Fibroblast of gingiva (primary cell): ENCODE data around the gene PSMA2.

ENCODE experiments used
- DNase-seq: peaks from one replicate; pipeline ENCODE4 v3.0.0-alpha.2; 2011; ENCODE audit warnings: low read depth

PSMA2 gene

GRCh38 chr7:42940985-42941847 is 9.2 kb upstream of the PSMA2 start:
- DNase-seq: peak; percentile 55

DNA sequence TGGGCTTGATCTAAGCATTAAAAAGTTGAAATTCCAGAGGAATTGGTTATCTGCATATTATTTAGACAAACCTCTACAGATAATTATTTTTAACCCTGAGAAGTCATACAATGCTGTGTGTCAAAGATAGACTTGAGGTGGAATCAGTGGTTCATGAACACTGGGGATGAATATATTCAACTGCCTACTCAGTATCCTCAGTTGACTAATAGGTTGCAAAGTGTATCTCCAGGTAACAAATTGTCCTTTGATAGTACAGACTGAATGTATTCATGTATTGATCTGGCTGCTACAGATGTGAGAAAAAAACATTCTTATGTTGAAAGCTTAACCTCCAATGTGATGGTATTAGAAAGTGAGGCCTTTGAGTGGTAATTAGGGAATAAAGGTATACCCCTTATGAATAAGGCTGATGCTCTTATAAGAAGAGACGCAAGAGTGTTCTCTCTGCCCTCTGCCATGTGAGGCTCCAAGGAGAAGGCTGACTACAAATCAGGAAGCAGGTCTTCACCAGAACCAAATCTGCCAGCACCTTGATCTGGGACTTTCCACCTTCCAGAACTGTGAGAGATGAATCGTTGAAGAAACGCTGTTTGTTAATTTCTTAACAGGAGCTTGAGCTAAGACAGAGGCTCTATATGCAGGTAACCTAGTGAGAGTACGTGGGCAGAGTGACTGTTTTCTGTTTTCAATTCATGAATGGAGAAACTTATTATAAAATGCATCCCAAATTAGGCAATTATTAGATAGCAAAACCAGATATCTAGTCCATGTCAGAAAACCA is 7.7 kb upstream of the PSMA2 start:
- DNase-seq: no peak

GRCh38 chr7:42935861-42936260 is 3.9 kb upstream of the PSMA2 start:
- no peak for DNase-seq

DNA sequence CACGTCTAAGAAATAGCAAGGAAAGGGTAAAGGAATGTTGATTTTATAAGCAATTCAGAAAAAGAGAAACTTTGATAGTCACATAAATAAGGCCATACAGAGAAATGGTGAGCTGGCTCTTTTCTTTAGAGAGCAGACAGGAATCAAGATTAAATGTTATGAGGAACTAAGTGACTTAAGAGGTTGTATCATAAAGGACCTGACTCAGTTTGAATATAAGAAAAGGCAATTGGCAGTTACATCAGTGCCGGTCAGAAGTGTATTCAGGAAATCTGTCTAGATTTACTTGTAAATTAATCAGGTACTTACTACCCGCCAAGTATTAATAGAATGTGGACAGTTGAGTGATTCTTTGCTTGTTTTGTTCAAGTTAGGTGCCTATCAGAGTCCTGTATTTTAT is 2.3 kb upstream of the PSMA2 start:
- DNase-seq: no peak

DNA sequence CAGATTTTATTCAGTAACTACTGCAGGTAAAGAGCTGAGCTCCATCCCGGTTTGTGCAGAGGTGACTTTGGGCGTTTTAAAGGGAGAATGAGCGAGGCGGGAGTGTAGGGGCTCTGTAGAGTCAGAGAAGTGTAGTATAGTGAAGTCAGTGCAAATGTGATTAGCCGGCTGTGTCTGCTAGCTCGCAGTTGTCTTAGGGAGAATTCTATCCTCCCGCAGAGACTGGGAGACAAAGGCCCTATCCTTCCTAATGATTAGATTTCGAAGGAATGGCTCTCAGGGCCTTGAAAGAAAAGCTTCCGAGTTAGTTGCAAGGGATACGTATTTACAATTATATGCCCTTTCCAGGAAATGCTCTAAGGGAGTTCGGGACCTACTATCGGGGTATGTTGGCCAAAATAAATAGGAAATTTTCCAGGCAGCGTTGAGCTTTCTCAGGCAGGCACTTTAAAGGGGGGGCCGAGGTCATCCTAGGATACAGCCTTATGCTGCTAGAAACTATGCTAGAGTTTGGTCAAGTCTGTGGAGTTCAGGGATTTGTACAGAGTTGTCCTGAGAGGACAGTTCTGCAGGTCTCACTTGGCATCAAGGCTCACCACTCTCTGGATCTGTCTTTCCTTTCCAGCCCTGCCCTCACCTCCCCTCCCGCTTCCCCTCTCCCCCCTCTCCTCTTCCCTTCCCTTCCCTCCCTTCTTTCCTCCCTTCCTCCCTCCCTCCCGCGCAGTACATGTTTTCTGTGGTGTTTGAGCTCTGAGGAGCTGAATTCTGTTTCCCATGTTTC is 1.0 kb upstream of the PSMA2 start:
- DNase-seq: peak; percentile 26

- DNase-seq: no peak
These were observed 534 bp downstream of the PSMA2 start for GRCh38 chr7:42931447-42931833.

DNA sequence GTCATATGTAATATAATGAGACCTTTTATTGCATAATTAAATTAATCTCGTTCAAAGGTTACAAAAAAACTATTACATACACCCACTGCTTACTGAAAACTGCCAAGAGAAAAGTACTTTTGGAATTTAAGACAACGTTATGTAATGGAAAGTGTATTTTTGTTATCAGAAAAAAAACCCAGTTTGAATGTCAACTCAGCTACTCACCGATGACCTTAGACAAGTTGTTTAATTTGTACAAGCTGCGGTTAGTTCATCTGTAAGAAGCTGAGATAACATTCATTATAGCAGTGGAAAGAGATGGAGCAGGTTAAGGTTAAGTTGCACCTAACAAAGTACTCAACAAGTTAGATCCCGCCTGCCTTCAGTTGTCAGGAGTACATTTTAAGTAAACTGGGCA is 1.1 kb downstream of the PSMA2 start:
- no peak for DNase-seq

GRCh38 chr7:42929449-42929848 is 2.5 kb downstream of the PSMA2 start:
- DNase-seq: no peak

- DNase-seq: no peak
These were observed 3.2 kb downstream of the PSMA2 start for GRCh38 chr7:42928754-42929153.

DNA sequence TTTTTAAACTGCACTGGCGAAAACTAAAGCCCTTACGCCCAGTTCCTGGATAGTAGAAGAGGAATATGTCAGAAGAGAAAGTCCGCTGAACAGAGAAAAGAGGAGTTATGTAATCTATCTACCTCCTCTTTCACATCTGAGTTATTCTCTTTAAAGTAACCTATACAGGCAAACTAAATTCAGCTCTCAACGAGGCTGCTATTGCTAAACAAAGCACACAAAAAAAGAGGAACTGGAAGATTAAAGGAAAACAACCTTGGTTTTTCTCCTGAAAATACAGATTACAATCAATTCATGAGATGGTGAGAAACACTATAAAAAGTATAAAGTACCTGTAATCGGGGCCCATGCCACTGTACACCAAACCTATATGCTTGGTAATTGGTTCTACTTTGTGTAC is 5.8 kb downstream of the PSMA2 start:
- no peak for DNase-seq

GRCh38 chr7:42925630-42926029 is 6.3 kb downstream of the PSMA2 start:
- DNase-seq: no peak

GRCh38 chr7:42924223-42924838 is 7.6 kb downstream of the PSMA2 start:
- no peak for DNase-seq

GRCh38 chr7:42922017-42922753 is 9.8 kb downstream of the PSMA2 start:
- no peak for DNase-seq

- DNase-seq: peak; percentile 54
These were observed 16.6 kb downstream of the PSMA2 start for GRCh38 chr7:42915356-42915755.

- DNase-seq: peak; percentile 64
These were observed 17.4 kb downstream of the PSMA2 start for GRCh38 chr7:42914421-42915045.

GRCh38 chr7:42914009-42914408 is 18.0 kb downstream of the PSMA2 start:
- DNase-seq: no peak

DNA sequence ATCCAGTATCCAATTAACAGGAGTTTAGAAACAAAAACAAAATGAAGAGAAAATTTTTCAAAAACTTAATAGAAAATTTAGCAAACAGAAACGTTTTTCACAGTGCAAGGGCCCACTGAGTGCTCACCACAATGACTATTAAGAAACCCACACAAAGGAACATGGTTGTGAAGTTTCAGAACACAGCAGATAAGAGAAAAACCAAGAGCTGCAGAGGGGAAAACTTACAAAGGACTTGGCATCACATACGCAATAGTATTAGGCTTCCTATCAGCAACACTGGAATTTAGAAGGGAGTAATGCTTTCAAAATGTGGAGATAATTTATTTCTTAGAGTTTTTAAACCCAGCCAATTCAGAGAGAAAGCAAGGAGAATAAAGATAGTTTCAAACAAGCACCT is 18.4 kb downstream of the PSMA2 start:
- DNase-seq: no peak

DNA sequence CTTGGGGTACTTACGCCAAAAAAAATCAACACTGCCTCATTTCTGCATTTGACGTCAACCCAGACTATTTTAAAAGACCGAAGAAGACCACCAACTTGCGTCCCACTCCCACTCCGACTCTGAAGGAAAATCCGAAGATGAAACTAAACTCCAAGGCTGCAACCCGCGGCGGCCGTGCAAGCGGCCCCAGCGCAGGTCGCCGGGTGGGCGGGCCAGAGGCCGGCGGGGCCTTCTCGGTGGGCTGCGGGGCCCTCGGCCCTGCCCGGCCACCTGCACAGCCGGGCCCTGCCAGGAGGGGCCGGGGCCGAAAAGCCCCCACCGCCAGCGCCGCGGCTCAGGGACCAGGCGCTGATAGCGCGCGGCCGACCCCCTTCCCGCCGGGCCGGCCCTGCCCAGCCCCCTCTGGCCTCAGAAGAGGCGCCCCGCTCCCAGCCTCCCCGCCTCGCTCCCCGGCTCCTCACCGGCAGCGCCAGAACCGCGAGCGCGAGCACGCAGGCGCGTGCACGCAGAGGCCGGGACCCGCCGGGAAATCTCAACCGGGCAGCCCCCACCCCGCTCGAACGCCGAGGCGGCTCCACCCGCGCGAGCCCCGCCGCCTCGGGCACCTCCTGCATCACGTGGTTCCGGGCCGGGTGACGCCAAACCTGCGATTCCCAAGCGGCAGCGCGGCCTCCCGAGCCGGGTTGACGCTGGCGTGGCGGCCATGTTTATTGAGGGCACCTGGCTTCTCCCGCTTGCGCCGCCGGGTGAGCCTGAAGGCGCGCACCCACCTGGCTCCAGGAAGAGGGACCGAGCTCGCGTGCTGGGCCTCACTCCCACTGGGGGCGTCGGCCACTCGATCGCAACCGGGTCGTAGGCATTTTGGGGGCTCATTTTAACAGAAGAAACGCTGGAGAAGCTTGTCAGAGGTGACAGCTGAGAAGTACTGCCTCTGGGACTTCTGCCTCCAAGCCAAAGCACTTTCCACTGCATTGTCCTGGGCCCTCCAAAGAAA is 20.2 kb downstream of the PSMA2 start, which contains the start of gene C7orf25:
Gene C7orf25, minus strand, starts transcription at position 617 of the 994 bp plus-strand sequence. CDS start 1,170 bp downstream, outside the sequence.
- peak; percentile 91 for DNase-seq

DNA sequence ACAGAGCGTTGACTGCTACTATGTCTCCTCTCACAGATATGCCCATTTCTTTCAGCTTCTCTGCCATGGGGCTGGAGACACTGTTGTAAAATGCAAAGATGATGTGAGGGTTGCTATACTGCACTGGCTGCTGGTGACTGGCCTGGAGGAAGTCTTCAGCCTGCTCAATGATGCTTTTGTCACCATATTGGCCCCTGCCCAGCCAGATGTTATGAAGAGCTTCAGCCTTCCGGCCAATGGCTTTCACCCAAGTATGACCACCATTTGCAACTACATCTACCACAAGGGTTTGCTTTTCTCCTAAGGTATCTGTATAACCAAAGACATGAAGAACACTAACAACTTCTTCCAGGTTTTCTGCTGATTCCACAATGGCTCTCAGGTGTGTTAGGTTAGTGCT is 21.7 kb downstream of the PSMA2 start:
- DNase-seq: no peak
